Lower leg skin (tissue), 3 donors: ENCODE data around the gene PDZRN3.

Experiments
- CTCF ChIP-seq, 3 donors: fragments of 450-650 bp; IDR thresholded peaks; one replicate each; pipeline ENCODE4 v1.5.1; 2016; ENCODE audit warnings: antibody characterized with exemption in 3 of 3, mild to moderate bottlenecking in 3 of 3, moderate library complexity in 2 of 3
- POLR2A ChIP-seq, 2 donors: fragments of 450-650 bp; IDR thresholded peaks; one replicate each; pipeline ENCODE4 v1.6.1; 2016 to 2017; ENCODE audit warnings: antibody characterized with exemption in 2 of 2, mild to moderate bottlenecking in 1 of 2, moderate library complexity in 1 of 2

GRCh38 chr3:73453666-73454065, 171.1 kb downstream of the PDZRN3 start:
- TF ChIP-seq POLR2A (IDR thresholded peaks at IDR 0.05) (no peak), CTCF (IDR thresholded peaks at IDR 0.05) (no peak)
